Measurements from ENCODE around the gene SIGLEC7. TPM values are rescaled to one million over a fixed set of nuclear protein-coding genes. Genes with fewer than 3 reads are reported as not detected.

SIGLEC7 gene
- total and polyA plus RNA-seq, 11 donors: 0.51 to 6.1 (median 1.0) TPM; not detected in 2

DNA sequence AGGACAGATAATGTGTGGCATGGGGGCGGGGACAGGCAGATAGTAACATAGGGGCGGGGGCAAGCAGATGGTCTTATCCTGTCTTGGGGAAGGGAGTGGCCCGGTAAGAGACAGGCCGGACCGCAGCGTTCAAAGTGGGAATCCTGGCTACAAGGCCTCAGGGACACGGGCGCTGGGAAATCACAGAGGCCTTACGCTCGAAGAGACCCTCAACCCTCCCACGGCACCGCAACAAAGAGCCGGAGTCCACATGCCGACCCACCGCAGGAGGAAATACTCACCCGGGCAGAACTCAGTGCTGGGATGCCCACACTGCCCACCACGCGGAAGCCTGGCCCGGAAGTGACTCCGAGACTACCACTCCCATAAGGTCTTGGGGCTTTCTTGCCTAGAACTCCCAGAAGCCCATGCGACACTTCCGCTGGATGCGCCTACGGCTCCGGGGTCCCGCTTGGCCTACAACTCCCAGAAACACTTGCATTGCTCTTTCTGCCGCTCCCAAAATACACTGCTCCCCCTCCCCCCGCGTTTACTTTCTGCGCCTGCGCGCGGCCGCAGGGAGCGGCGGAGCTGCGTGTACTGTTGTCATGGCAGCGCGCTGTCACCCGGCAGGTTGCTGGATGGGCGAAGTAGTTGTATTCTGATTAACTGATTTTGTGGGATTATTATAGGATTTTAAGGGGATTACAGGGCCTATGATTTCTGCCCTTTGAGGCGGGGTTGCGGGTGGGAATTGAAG lies 33.9 kb upstream of the SIGLEC7 start, which contains the start of gene CTU1:
Gene CTU1 (minus strand): TSS at position 344 of the 739 bp plus-strand sequence. CDS start 3,840 bp downstream, outside the sequence.
- H3K27ac ChIP-seq: peak within 1 kb of the TSS; percentile 13 to 81 (median 71)
- ATAC-seq (peak; percentile 98 to 99 (median 99)), DNase-seq (peak; percentile 98 to 99 (median 99))
- H3K36me3 ChIP-seq: peaks cover 0 to 14% (median 8%) of the 10 kb centered on the region in 9 donors
- no peaks in the 10 kb centered on the region for H3K27me3 ChIP-seq
- H3K4me3 ChIP-seq: peak within 1 kb of the TSS; percentile 41 to 91 (median 77)
- peaks cover 0 to 26% (median 13%) of the 10 kb centered on the region in 12 donors for H3K4me1 ChIP-seq
- no peaks in the 10 kb centered on the region for H3K9me3 ChIP-seq
- TF ChIP-seq, protein P1, sequence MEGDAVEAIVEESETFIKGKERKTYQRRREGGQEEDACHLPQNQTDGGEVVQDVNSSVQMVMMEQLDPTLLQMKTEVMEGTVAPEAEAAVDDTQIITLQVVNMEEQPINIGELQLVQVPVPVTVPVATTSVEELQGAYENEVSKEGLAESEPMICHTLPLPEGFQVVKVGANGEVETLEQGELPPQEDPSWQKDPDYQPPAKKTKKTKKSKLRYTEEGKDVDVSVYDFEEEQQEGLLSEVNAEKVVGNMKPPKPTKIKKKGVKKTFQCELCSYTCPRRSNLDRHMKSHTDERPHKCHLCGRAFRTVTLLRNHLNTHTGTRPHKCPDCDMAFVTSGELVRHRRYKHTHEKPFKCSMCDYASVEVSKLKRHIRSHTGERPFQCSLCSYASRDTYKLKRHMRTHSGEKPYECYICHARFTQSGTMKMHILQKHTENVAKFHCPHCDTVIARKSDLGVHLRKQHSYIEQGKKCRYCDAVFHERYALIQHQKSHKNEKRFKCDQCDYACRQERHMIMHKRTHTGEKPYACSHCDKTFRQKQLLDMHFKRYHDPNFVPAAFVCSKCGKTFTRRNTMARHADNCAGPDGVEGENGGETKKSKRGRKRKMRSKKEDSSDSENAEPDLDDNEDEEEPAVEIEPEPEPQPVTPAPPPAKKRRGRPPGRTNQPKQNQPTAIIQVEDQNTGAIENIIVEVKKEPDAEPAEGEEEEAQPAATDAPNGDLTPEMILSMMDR (IDR thresholded peaks at IDR 0.05): peak in 1 of 12 donors; percentile 17
- TF ChIP-seq POLR2A (IDR thresholded peaks at IDR 0.05): peak in 1 of 2 donors; percentile 61
- WGBS, 4 donors: 0 to 1% (median 0%) methylated on average over 36 to 43 of the region's 43 CpGs
- intact Hi-C loops (cut with DNase I): loop anchor here in 2 of 10 donors (5.0 to 10.0 kb wide), 4 partner anchors 303 to 733 kb away; partner anchors contain the start of gene NR1H2 (in 2 of the 2)

- peaks cover 0 to 31% (median 13%) of the 10 kb centered on the region in 12 donors for H3K4me1 ChIP-seq
- no peaks in the 10 kb centered on the region for H3K27me3 ChIP-seq
- peaks cover 0 to 9% (median 3%) of the 10 kb centered on the region in 9 donors for H3K36me3 ChIP-seq
- H3K9me3 ChIP-seq: no peaks in the 10 kb centered on the region
- DNase-seq: peak in 1 of 5 donors; percentile 90
- peak overlapping the region; percentile 41 to 91 (median 77) for H3K4me3 ChIP-seq
- peak overlapping the region in 9 of 12 donors; percentile 21 to 81 (median 70) for H3K27ac ChIP-seq
- intact Hi-C loops (cut with DNase I): loop anchor here in 2 of 10 donors (5.0 to 10.0 kb wide), 4 partner anchors 304 to 734 kb away; partner anchors contain the start of gene NR1H2 (in 2 of the 2)
- TF ChIP-seq POLR2A (IDR thresholded peaks at IDR 0.05): no peak
- TF ChIP-seq, protein P1 (IDR thresholded peaks at IDR 0.05): no peak
- peak; percentile 42 to 61 (median 59) for ATAC-seq
- WGBS, 4 donors: 2 to 3% (median 2%) methylated on average over 14 to 15 of the region's 15 CpGs
Measured at GRCh38 chr19:51108805-51109146, 33.3 kb upstream of the SIGLEC7 start.

DNA sequence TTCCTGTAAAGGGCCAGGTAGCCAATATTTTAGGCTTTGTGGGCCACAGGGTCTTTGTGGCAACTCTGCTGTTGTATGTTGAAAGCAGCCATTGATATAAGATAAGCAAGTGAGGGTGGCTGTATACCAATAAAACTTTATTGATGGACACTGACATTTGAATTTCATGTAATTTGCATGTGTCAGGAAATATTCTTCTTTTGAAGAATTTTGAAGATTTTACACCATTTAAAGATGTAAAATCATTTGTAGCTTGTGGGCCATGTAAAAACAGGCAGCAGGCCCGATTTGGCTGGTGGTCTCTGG lies 31.5 kb upstream of the SIGLEC7 start:
- Histone ChIP-seq H3K27me3 (peaks cover 0 to 9% (median 0%) of the 10 kb centered on the region in 9 donors), H3K4me1 (peaks cover 0 to 46% (median 13%) of the 10 kb centered on the region in 12 donors), H3K4me3 (no peak overlapping the region), H3K9me3 (no peaks in the 10 kb centered on the region), H3K27ac (no peak overlapping the region), H3K36me3 (peaks cover 0 to 2% (median 0%) of the 10 kb centered on the region in 9 donors)
- ATAC-seq (no peak), DNase-seq (no peak)
- intact Hi-C loops (cut with DNase I): loop anchor here in 1 of 10 donors (10.0 kb wide), 1 partner anchor 474 kb away; no protein-coding TSS in a partner anchor
- no peak for TF ChIP-seq POLR2A (IDR thresholded peaks at IDR 0.05)
- TF ChIP-seq, protein P1 (IDR thresholded peaks at IDR 0.05): no peak
- WGBS, 4 donors: 63 to 83% (median 68%) methylated on average over 1 of the region's 1 CpG

GRCh38 chr19:51111606-51112005 lies 30.5 kb upstream of the SIGLEC7 start:
- H3K4me1 ChIP-seq: peaks cover 0 to 45% (median 13%) of the 10 kb centered on the region in 12 donors
- no peaks in the 10 kb centered on the region for H3K36me3 ChIP-seq
- H3K4me3 ChIP-seq: no peak overlapping the region
- intact Hi-C loops (cut with DNase I): loop anchor here in 1 of 10 donors (10.0 kb wide), 1 partner anchor 473 kb away; no protein-coding TSS in a partner anchor
- no peaks in the 10 kb centered on the region for H3K9me3 ChIP-seq
- no peak for DNase-seq
- 38 to 49% (median 45%) methylated on average over 6 of the region's 6 CpGs for WGBS, 4 donors
- no peak for ATAC-seq
- H3K27me3 ChIP-seq: peaks cover 0 to 18% (median 0%) of the 10 kb centered on the region in 9 donors
- TF ChIP-seq, protein P1 (IDR thresholded peaks at IDR 0.05): peak in 1 of 12 donors; percentile 6
- TF ChIP-seq POLR2A (IDR thresholded peaks at IDR 0.05): no peak
- H3K27ac ChIP-seq: no peak overlapping the region

Measured in heart left ventricle (tissue), 16 donors.